CD14-positive monocyte (primary cell): ENCODE measurements around the gene SLC27A6. TPM values are rescaled to one million over a fixed set of nuclear protein-coding genes. Genes with fewer than 3 reads are reported as not detected.

Source experiments
- DNase-seq, 3 donors: peaks; one replicate each; pipeline ENCODE4 v3.0.0-alpha.2; 2011 to 2022
- H2AFZ ChIP-seq: 2 replicates; pipeline ENCODE4 v1.6.0; 2012; ENCODE audit warnings: mild to moderate bottlenecking, low read depth, low read length, inconsistent platforms; ENCODE audit not compliant: insufficient read depth, poor library complexity, severe bottlenecking
- H3K27ac ChIP-seq, 2 donors: 1 replicate in 1 of 2; 2 replicates in 1 of 2; pipeline ENCODE4 v1.5.1; 2012 to 2013; ENCODE audit warnings: low read length in 2 of 2, control low read depth in 1 of 2, inconsistent platforms in 1 of 2, low read depth in 1 of 2, mild to moderate bottlenecking in 1 of 2
- H3K27me3 ChIP-seq, 2 donors: one replicate each; pipeline versions ENCODE4 v1.6.0 to v1.6.1; 2011 to 2013; ENCODE audit warnings: low read length in 2 of 2; ENCODE audit not compliant: control insufficient read depth in 2 of 2, insufficient read depth in 2 of 2
- H3K36me3 ChIP-seq, 2 donors: replicated peaks in 1 of 2; 1 replicate in 1 of 2; 2 replicates in 1 of 2; pipeline versions ENCODE4 v1.5.1 to v1.6.1; 2012 to 2013; ENCODE audit warnings: low read length in 2 of 2, control low read depth in 1 of 2, inconsistent platforms in 1 of 2, mild to moderate bottlenecking in 1 of 2; ENCODE audit not compliant: insufficient read depth in 2 of 2, control insufficient read depth in 1 of 2
- H3K4me1 ChIP-seq, 2 donors: 1 replicate in 1 of 2; 2 replicates in 1 of 2; pipeline versions ENCODE4 v1.5.1 to v1.6.1; 2012 to 2013; ENCODE audit warnings: low read length in 2 of 2, control low read depth in 1 of 2, inconsistent platforms in 1 of 2, mild to moderate bottlenecking in 1 of 2, moderate library complexity in 1 of 2; ENCODE audit not compliant: insufficient read depth in 2 of 2, control insufficient read depth in 1 of 2
- H3K4me2 ChIP-seq: replicated peaks from 2 replicates; pipeline ENCODE3; 2012; ENCODE audit warnings: low read length, moderate library complexity, mild to moderate bottlenecking; ENCODE audit not compliant: poor library complexity, severe bottlenecking; ENCODE audit errors: extremely low read depth
- H3K4me3 ChIP-seq, 3 experiments: fragments of 200-600 bp in 1 of 3; sonication (generic) in 1 of 3; replicated peaks in 1 of 3; 1 replicate in 2 of 3; 2 replicates in 1 of 3; pipeline ENCODE4 v1.5.1; 2011 to 2013; ENCODE audit warnings: low read length in 3 of 3, mild to moderate bottlenecking in 3 of 3, control low read depth in 2 of 3, low read depth in 2 of 3, inconsistent platforms in 1 of 3, moderate library complexity in 1 of 3
- H3K79me2 ChIP-seq: 2 replicates; pipeline ENCODE4 v1.6.0; 2012; ENCODE audit warnings: mild to moderate bottlenecking, control low read depth, inconsistent platforms, low read length, moderate library complexity; ENCODE audit not compliant: insufficient read depth
- H3K9ac ChIP-seq: 2 replicates; pipeline ENCODE4 v1.6.0; 2017; ENCODE audit warnings: low read length, mild to moderate bottlenecking; ENCODE audit not compliant: insufficient read depth, poor library complexity, severe bottlenecking
- H3K9me3 ChIP-seq, 2 donors: replicated peaks in 1 of 2; 1 replicate in 1 of 2; 2 replicates in 1 of 2; pipeline versions ENCODE4 v1.5.1 to v1.6.1; 2012 to 2013; ENCODE audit warnings: low read length in 2 of 2, control low read depth in 1 of 2; ENCODE audit not compliant: control insufficient read depth in 1 of 2, insufficient read depth in 1 of 2
- H4K20me1 ChIP-seq: 2 replicates; pipeline ENCODE4 v1.6.0; 2012; ENCODE audit warnings: mild to moderate bottlenecking, low read length, control low read depth, moderate library complexity; ENCODE audit not compliant: insufficient read depth
- H3K27ac Mint-ChIP-seq, 7 donors: one replicate each; pipeline ENCODE4 v1.8.0; 2020; ENCODE audit warnings: mild to moderate bottlenecking in 7 of 7, mixed read lengths in 7 of 7, moderate library complexity in 6 of 7, inconsistent platforms in 2 of 7
- H3K27me3 Mint-ChIP-seq, 3 donors: one replicate each; pipeline ENCODE4 v1.8.0; 2021 to 2022; ENCODE audit warnings: low read depth in 3 of 3, mild to moderate bottlenecking in 3 of 3, mixed read lengths in 3 of 3, moderate library complexity in 3 of 3, inconsistent platforms in 1 of 3
- H3K36me3 Mint-ChIP-seq, 2 donors: one replicate each; pipeline ENCODE4 v1.8.0; 2020; ENCODE audit warnings: mixed read lengths in 2 of 2, inconsistent platforms in 1 of 2, mild to moderate bottlenecking in 1 of 2
- H3K4me1 Mint-ChIP-seq: one replicate; pipeline ENCODE4 v1.8.0; 2020; ENCODE audit warnings: mild to moderate bottlenecking, mixed read lengths
- H3K4me3 Mint-ChIP-seq, 2 donors: one replicate each; pipeline ENCODE4 v1.8.0; 2020; ENCODE audit warnings: mild to moderate bottlenecking in 2 of 2, mixed read lengths in 2 of 2, moderate library complexity in 1 of 2
- H3K9me3 Mint-ChIP-seq, 7 donors: one replicate each; pipeline ENCODE4 v1.8.0; 2020 to 2022; ENCODE audit warnings: mixed read lengths in 7 of 7, mild to moderate bottlenecking in 6 of 7, moderate library complexity in 6 of 7, inconsistent platforms in 2 of 7
- CTCF ChIP-seq: fragments of 200-600 bp; IDR thresholded peaks from one replicate; pipeline ENCODE4 v1.8.0; 2022; ENCODE audit warnings: antibody characterized with exemption, mild to moderate bottlenecking
- WGBS: methylation state at CpG from one replicate; pipeline ENCODE4 v1.1.5; 2013; ENCODE audit warnings: missing lambda C conversion rate; ENCODE audit not compliant: insufficient coverage; 5-methylcytosine and 5-hydroxymethylcytosine counted together
- intact Hi-C, 2 donors: fragments of 100-400 bp; cut with micrococcal nuclease; formaldehyde crosslinking; loops; one replicate each; pipeline versions ENCODE4 v1.15.0 to v1.15.1; 2023
- polyA plus RNA-seq, 3 donors: library from polyadenylated mRNA; depleted of rRNA in 1 of 3; unstranded in 2 of 3; stranded (reverse) in 1 of 3; fragments of 300-500 nt in 2 of 3; fragments of >200 nt in 1 of 3; fragmentation: Illumina TruSeq in 2 of 3; gene quantifications; 1 replicate in 2 of 3; 2 replicates in 1 of 3; pipeline ENCODE4 v1.2.3, GENCODE V29; 2012 to 2021

Gene SLC27A6
- polyA plus RNA-seq, 3 donors, result not detected

- no peak overlapping the region for H3K4me3 ChIP-seq
- intact Hi-C loops, result no loop called here
- peaks cover 0 to 2% (median 0%) of the 10 kb centered on the region in 7 donors for H3K9me3 Mint-ChIP-seq
- H3K27ac Mint-ChIP-seq, result no peak overlapping the region
- no peak for TF ChIP-seq CTCF
- no peak overlapping the region for H3K4me2 ChIP-seq
- no peak for DNase-seq
- no peaks in the 10 kb centered on the region for H3K79me2 ChIP-seq
- no peaks in the 10 kb centered on the region for H3K36me3 Mint-ChIP-seq
- H2AFZ ChIP-seq, result no peak overlapping the region
- no peaks in the 10 kb centered on the region for H3K4me1 Mint-ChIP-seq
- H3K9me3 ChIP-seq, result no peaks in the 10 kb centered on the region
- H3K27me3 ChIP-seq, result no peaks in the 10 kb centered on the region
- no peak overlapping the region for H3K4me3 Mint-ChIP-seq
- H3K36me3 ChIP-seq, result no peaks in the 10 kb centered on the region
- no peaks in the 10 kb centered on the region for H4K20me1 ChIP-seq
- no peak overlapping the region for H3K9ac ChIP-seq
- no peak overlapping the region for H3K27ac ChIP-seq
- peaks cover 0 to 5% (median 0%) of the 10 kb centered on the region in 3 donors for H3K27me3 Mint-ChIP-seq
- 95% methylated on average over 4 of the region's 7 CpGs for WGBS
- no peaks in the 10 kb centered on the region for H3K4me1 ChIP-seq
Measured at GRCh38 chr5:129080766-129081165, 115.5 kb downstream of the SLC27A6 start.

GRCh38 chr5:129082225-129083136 is 117.2 kb downstream of the SLC27A6 start:
- Histone ChIP-seq H3K36me3 (no peaks in the 10 kb centered on the region), H3K4me1 (no peaks in the 10 kb centered on the region), H3K27ac (no peak overlapping the region), H3K79me2 (no peaks in the 10 kb centered on the region), H4K20me1 (no peaks in the 10 kb centered on the region), H3K9me3 (no peaks in the 10 kb centered on the region), H2AFZ (no peak overlapping the region), H3K4me2 (no peak overlapping the region), H3K9ac (no peak overlapping the region), H3K27me3 (no peaks in the 10 kb centered on the region), H3K4me3 (no peak overlapping the region)
- Mint-ChIP-seq H3K4me3 (no peak overlapping the region), H3K9me3 (peaks cover 0 to 2% (median 0%) of the 10 kb centered on the region in 7 donors), H3K4me1 (no peaks in the 10 kb centered on the region), H3K27me3 (peaks cover 0 to 8% (median 0%) of the 10 kb centered on the region in 3 donors), H3K36me3 (no peaks in the 10 kb centered on the region), H3K27ac (no peak overlapping the region)
- no peak for TF ChIP-seq CTCF
- 75% methylated on average over 2 of the region's 6 CpGs for WGBS
- DNase-seq, result no peak
- intact Hi-C loops, result no loop called here

Other genes starting within 250 kb of the SLC27A6 start
- gene ISOC1, start 129.3 kb downstream of the SLC27A6 start, polyA plus RNA-seq, result 10 to 100 TPM in 2 of 3 donors, 1 to 10 TPM in 1; 5.6 to 19.4 (median 16.6) TPM